Occipital lobe (tissue), 2 donors: ENCODE measurements around the gene PSRC1. TPM values are rescaled to one million over a fixed set of nuclear protein-coding genes. Genes with fewer than 3 reads are reported as not detected.

ENCODE experiments used
- DNase-seq: peaks from one replicate; lab custom pipeline; 2025; lab: John Stamatoyannopoulos, UW
- total RNA-seq: library from RNA; depleted of rRNA; stranded (reverse); fragments of >200 nt; gene quantifications from one replicate; pipeline ENCODE4 v1.2.3, GENCODE V29; 2014

PSRC1 gene
- total RNA-seq, 1 donor from 2014 or later, result 11.4 TPM

GRCh38 chr1:109248797-109249629 lies 33.9 kb downstream of the PSRC1 start, which contains the start of gene CELSR2:
TSS of gene CELSR2 (plus strand) at chr1:109249539. CDS start at chr1:109250080, 541 bp downstream.
- no peak for DNase-seq

GRCh38 chr1:109248444-109248796 lies 34.5 kb downstream of the PSRC1 start:
- no peak for DNase-seq

- no peak for DNase-seq
Measured at GRCh38 chr1:109247401-109248365, 35.3 kb downstream of the PSRC1 start.

- DNase-seq, result no peak
Measured at GRCh38 chr1:109246141-109246551, 36.8 kb downstream of the PSRC1 start.

- no peak for DNase-seq
Measured at GRCh38 chr1:109243860-109244552, 38.9 kb downstream of the PSRC1 start.

GRCh38 chr1:109243221-109243620 lies 39.7 kb downstream of the PSRC1 start:
- no peak for DNase-seq

GRCh38 chr1:109242387-109242786 lies 40.6 kb downstream of the PSRC1 start:
- no peak for DNase-seq

- DNase-seq, result no peak
Measured at GRCh38 chr1:109241841-109242345, 41.1 kb downstream of the PSRC1 start.

GRCh38 chr1:109241344-109241743 lies 41.6 kb downstream of the PSRC1 start:
- no peak for DNase-seq

- peak; percentile 69 for DNase-seq
Measured at GRCh38 chr1:109240158-109241152, 42.5 kb downstream of the PSRC1 start.

- DNase-seq, result no peak
Measured at GRCh38 chr1:109239409-109240068, 43.4 kb downstream of the PSRC1 start.

GRCh38 chr1:109239047-109239408 lies 43.9 kb downstream of the PSRC1 start:
- DNase-seq, result no peak

- DNase-seq, result no peak
Measured at GRCh38 chr1:109238382-109238781, 44.6 kb downstream of the PSRC1 start.

GRCh38 chr1:109237512-109237911 lies 45.4 kb downstream of the PSRC1 start:
- no peak for DNase-seq

GRCh38 chr1:109235137-109235536 lies 47.8 kb downstream of the PSRC1 start:
- no peak for DNase-seq

- DNase-seq, result no peak
Measured at GRCh38 chr1:109231066-109231465, 51.9 kb downstream of the PSRC1 start.
